Smooth muscle cell of the brain vasculature (primary cell): ENCODE data around the gene BTBD7.

Experiments
- DNase-seq: peaks from one replicate; pipeline ENCODE4 v3.0.0-alpha.2; 2012; ENCODE audit warnings: low read depth, low spot score

The BTBD7 gene

DNA sequence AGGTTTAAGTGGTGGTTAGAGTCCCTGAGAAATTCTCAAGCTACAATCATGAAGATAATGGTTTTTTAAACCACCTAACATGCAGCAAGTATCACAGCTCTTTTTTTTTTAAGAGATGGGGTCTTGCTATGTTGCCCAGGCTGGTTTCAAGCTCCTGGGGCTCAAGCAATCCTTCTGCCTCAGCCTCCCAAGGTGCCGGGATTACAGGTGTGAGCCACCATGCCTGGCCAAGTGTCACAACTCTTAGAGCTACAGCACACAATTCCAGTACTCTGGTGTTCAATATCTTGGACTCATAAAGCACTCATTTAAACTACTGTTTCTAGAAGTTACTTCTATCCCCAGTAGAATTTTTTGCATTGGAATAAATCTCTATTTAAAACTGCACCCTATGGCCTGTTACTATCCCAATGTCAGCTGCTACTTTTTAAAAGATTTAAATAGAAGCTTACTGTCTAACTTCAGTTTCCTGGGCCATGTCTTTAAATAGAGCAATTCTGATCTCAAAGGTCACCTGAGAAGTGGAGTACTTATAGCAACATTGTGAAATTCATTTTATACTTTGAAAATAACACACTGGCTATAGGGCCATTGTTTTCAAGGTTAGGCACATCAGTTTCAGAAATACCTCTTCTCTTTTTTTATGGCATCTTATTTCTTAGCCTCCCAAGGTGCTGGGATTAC, 137.4 kb downstream of the BTBD7 start:
- no peak for DNase-seq
